Forelimb muscle (tissue), 1 donor: ENCODE measurements around the gene VSTM1. TPM values are rescaled to one million over a fixed set of nuclear protein-coding genes. Genes with fewer than 3 reads are reported as not detected.

Experiments used
- DNase-seq: peaks from one replicate; pipeline ENCODE4 v3.0.0-alpha.2; 2013; ENCODE audit warnings: low read depth
- polyA plus RNA-seq: library from polyadenylated mRNA; unstranded; fragments of 120-200 nt; gene quantifications from one replicate; pipeline ENCODE4 v1.2.1, GENCODE V29; 2013; ENCODE audit not compliant: insufficient read length

The VSTM1 gene
- polyA plus RNA-seq, 1 donor = 0.19 TPM

- DNase-seq = no peak
Observed at GRCh38 chr19:54011507-54012211, 52.0 kb downstream of the VSTM1 start.

GRCh38 chr19:54010474-54010873, 53.2 kb downstream of the VSTM1 start:
- DNase-seq = no peak

GRCh38 chr19:54009440-54009839, 54.3 kb downstream of the VSTM1 start:
- no peak for DNase-seq

- DNase-seq = no peak
Observed at GRCh38 chr19:54002495-54003315, 61.0 kb downstream of the VSTM1 start.

- DNase-seq = no peak
Observed at GRCh38 chr19:54001496-54001895, 62.2 kb downstream of the VSTM1 start.

- no peak for DNase-seq
Observed at GRCh38 chr19:53999694-54000093, 64.0 kb downstream of the VSTM1 start.

- no peak for DNase-seq
Observed at GRCh38 chr19:53998223-53998622, 65.5 kb downstream of the VSTM1 start.

- no peak for DNase-seq
Observed at GRCh38 chr19:53994811-53995210, 68.9 kb downstream of the VSTM1 start.

GRCh38 chr19:53993448-53993847, 70.2 kb downstream of the VSTM1 start:
- no peak for DNase-seq

GRCh38 chr19:53992815-53993214, 70.9 kb downstream of the VSTM1 start:
- DNase-seq = no peak

GRCh38 chr19:53992211-53992610, 71.5 kb downstream of the VSTM1 start:
- no peak for DNase-seq

- DNase-seq = no peak
Observed at GRCh38 chr19:53991224-53992113, 72.2 kb downstream of the VSTM1 start, which contains the start of gene CACNG6. Gene CACNG6 (plus strand): TSS chr19:53991637. CDS start chr19:53992878, 1,241 bp downstream.

Other genes with a start within 250 kb of the VSTM1 start
- 0.25 TPM for gene NLRP12, start 239.6 kb downstream of the VSTM1 start, polyA plus RNA-seq
- 151 TPM for gene MYADM, start 196.0 kb downstream of the VSTM1 start, polyA plus RNA-seq
- 0.16 TPM for gene PRKCG, start 181.7 kb downstream of the VSTM1 start, polyA plus RNA-seq
- gene CACNG7, start 154.6 kb downstream of the VSTM1 start, polyA plus RNA-seq = 0.10 TPM
- gene CACNG8, start 101.0 kb downstream of the VSTM1 start, polyA plus RNA-seq = 0.91 TPM
- gene CACNG6, start 72.3 kb downstream of the VSTM1 start, polyA plus RNA-seq = 27.8 TPM
- gene TARM1, start 17.5 kb upstream of the VSTM1 start, polyA plus RNA-seq = not detected
- gene OSCAR, start 36.9 kb upstream of the VSTM1 start, polyA plus RNA-seq = 0.39 TPM
- gene NDUFA3, start 39.0 kb upstream of the VSTM1 start, polyA plus RNA-seq = 120 TPM
- gene TFPT, start 51.8 kb upstream of the VSTM1 start, polyA plus RNA-seq = 13.5 TPM
- gene PRPF31, start 51.9 kb upstream of the VSTM1 start, polyA plus RNA-seq = 44.1 TPM
- gene CNOT3, start 73.9 kb upstream of the VSTM1 start, polyA plus RNA-seq = 36.9 TPM
- gene LENG1, start 95.8 kb upstream of the VSTM1 start, polyA plus RNA-seq = 8.1 TPM
- 3.4 TPM for gene TMC4, start 109.3 kb upstream of the VSTM1 start, polyA plus RNA-seq
- gene MBOAT7, start 125.7 kb upstream of the VSTM1 start, polyA plus RNA-seq = 27.2 TPM
- gene TSEN34, start 127.4 kb upstream of the VSTM1 start, polyA plus RNA-seq = 32.5 TPM
- gene RPS9, start 137.0 kb upstream of the VSTM1 start, polyA plus RNA-seq = 2,526 TPM
- gene LILRB3, start 159.1 kb upstream of the VSTM1 start, polyA plus RNA-seq = 1.8 TPM
- 1.2 TPM for gene LILRA6, start 178.9 kb upstream of the VSTM1 start, polyA plus RNA-seq
- gene LILRB5, start 193.4 kb upstream of the VSTM1 start, polyA plus RNA-seq = 8.1 TPM
- gene LILRB2, start 217.2 kb upstream of the VSTM1 start, polyA plus RNA-seq = 1.9 TPM
- gene LILRA5, start 249.3 kb upstream of the VSTM1 start, polyA plus RNA-seq = 0.44 TPM